Measurements from ENCODE around the gene PAQR6. TPM values are rescaled to one million over a fixed set of nuclear protein-coding genes. Genes with fewer than 3 reads are reported as not detected.
A peak's percentile ranks its signal among the peaks of the same experiment; 100 is the strongest.

The PAQR6 gene
- total RNA-seq, 2 experiments from 2014 or later, result 5.0 to 6.1 TPM

DNA sequence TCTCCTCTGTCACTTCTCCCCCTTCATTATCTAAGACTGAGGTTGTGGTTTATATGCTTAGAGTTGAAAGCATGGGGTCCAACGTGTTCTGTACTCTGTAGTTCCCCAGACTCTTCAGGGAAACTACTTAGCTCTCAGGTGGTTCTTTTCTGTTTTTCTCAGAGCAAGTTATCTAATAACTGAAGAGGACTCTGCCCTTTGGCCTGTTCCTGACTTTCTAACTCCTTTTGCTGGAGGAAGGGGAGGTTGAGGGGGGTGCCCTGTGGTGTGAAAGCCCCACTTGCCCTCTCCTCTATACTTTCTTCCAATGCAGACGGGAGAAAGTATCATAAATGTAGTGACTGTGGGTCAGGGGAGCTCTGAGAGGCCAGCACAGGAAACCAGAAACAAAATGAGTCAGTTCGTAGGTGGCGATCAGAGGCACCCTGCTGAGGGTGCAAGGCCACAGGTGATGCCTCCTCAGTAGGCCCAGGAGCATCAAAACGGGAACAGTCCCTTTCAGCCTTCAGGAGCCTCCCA is 49.0 kb downstream of the PAQR6 start:
- Mint-ChIP-seq H3K4me3 (peak overlapping the region; percentile 40), H3K9me3 (ENCODE audit: low read depth) (no peaks in the 10 kb centered on the region), H3K27me3 (no peaks in the 10 kb centered on the region), H3K4me1 (peaks cover 64% of the 10 kb centered on the region), H3K36me3 (peaks cover 33% of the 10 kb centered on the region), H3K27ac (peak overlapping the region; percentile 88)
- DNase-seq, result peak; percentile 63
- CTCF ChIA-PET, result interaction anchor here (0.9 to 5.2 kb wide), 10 partner anchors 14 to 133 kb away, joined by 3 to 47 read pairs (median 4); partner anchors contain the start of genes PMF1 and SMG5
- ATAC-seq, result peak; percentile 73

DNA sequence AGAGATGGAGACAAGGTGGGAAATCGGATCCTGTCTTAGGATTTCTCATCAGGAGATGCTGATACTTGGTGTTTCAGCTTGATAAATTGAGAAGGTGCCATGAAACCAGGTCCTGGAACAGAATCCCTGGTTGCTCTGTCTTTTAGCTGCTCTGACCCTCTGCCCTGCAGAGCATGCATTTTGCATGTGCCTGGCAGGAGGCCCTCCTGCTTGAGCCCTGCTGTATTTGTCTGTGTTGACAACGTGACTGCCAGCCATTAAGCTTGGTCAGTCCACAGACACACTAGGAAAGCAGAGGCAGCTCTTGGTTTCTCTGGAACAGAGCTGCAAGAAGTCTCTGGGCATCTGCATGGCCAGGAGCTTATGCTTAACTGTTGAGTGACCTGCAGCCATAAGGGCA is 51.4 kb downstream of the PAQR6 start:
- CTCF ChIA-PET, result interaction anchor here (0.5 to 5.2 kb wide), 4 partner anchors 14 to 854 kb away, joined by 3 to 47 read pairs (median 8); partner anchors contain the start of gene PMF1
- Mint-ChIP-seq H3K27ac (peak overlapping the region; percentile 51), H3K4me3 (no peak overlapping the region), H3K36me3 (peaks cover 34% of the 10 kb centered on the region), H3K9me3 (ENCODE audit: low read depth) (no peaks in the 10 kb centered on the region), H3K27me3 (no peaks in the 10 kb centered on the region), H3K4me1 (peaks cover 75% of the 10 kb centered on the region)
- DNase-seq (no peak), ATAC-seq (no peak)

DNA sequence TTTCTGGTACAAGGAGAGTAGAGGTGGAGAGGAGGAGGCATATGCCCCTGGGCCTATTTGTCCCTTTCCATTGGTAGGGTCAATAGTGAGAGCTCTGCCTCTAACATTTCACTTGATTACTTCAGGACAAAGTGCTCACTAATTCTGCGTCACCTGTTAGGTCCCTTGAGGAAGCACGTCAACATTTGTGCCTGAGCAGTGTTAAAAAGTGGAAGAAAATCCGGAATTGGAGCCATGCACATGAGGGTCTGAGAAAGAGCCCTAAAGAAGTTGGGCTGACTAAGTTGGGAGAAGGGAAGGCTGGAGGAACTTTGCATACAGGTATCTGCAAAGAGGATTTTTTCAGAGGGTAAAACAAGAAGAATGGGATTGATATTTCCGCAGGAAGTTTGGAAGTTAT is 52.0 kb downstream of the PAQR6 start:
- Mint-ChIP-seq H3K27ac (peak overlapping the region; percentile 14), H3K9me3 (ENCODE audit: low read depth) (no peaks in the 10 kb centered on the region), H3K4me3 (peak overlapping the region; percentile 30), H3K4me1 (peaks cover 75% of the 10 kb centered on the region), H3K36me3 (peaks cover 34% of the 10 kb centered on the region), H3K27me3 (no peaks in the 10 kb centered on the region)
- DNase-seq (no peak), ATAC-seq (no peak)
- CTCF ChIA-PET, result interaction anchor here (5.2 kb wide), 1 partner anchor 29 kb away, joined by 47 read pairs; no protein-coding TSS in a partner anchor

DNA sequence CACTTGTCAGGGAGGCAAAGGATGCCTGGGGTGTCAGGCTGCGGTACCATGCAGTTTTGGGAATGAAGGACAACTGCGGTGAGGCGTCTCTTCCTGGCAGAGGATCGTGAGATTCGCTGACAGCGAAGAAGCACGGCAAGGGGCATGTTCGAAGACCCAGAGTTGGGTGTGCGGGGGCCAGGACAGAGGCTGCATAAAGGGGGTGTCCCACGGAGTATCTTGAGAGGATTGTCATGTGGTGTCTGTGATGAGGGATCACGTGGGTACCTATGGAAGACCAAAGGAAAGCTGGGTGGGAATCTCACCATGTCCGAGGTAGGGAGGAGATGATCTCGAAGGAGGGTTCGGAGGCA is 53.6 kb downstream of the PAQR6 start:
- Mint-ChIP-seq H3K36me3 (peaks cover 22% of the 10 kb centered on the region), H3K4me3 (peak overlapping the region; percentile 96), H3K27me3 (no peaks in the 10 kb centered on the region), H3K27ac (peak overlapping the region; percentile 95), H3K4me1 (peaks cover 61% of the 10 kb centered on the region), H3K9me3 (ENCODE audit: low read depth) (no peaks in the 10 kb centered on the region)
- ATAC-seq, result peak; percentile 4
- CTCF ChIA-PET, result interaction anchor here (1.0 to 3.4 kb wide), 6 partner anchors 9 to 53 kb away, joined by 3 to 26 read pairs (median 4); partner anchors contain the start of gene PMF1
- no peak for DNase-seq

DNA sequence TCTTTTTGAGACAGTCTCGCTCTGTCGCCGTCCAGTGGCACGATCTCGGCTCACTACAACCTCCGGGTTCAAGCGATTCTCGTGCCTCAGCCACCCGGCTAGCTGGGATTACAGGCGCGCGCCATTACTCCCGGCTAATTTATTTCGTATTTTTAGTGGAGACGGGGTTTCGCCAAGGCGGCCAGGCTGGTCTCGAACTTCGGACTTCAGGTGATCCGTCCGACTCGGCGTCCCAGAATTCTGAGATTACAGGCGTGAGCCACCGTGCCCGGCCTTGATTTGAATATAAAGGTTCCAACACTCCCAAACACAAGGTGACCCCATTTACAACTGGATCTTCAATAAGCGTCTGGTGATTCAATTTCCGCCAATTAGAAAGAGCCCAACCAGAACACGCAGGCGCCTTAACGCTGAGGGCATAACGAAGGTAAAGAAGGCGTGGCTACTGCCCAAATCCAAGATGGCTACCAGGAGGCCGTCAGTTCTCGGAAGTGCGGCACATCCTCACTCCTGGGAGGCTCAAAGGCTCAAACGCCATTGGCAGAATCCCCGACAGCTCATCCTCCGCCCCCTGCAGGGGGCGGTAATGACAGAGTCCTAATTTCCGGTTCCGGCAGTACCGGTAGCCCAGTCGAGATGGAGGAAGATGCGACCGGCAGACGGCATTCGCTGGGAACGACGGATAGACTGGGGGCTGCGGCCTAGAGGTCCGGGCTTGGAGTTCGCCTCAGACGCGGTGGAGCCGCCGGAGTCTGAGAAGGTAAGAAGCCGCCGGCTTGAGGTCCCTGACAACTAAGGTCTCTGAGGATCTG is 54.2 kb downstream of the PAQR6 start, which contains the start of gene SLC25A44:
SLC25A44 (plus strand) TSS at position 617 of the 812 bp plus-strand sequence. CDS start 5,744 bp downstream, outside the sequence.
- peaks cover 3% of the 10 kb centered on the region for H3K9me3 Mint-ChIP-seq (ENCODE audit: low read depth)
- peak within 1 kb of the TSS; percentile 95 for H3K27ac Mint-ChIP-seq
- peak within 1 kb of the TSS; percentile 96 for H3K4me3 Mint-ChIP-seq
- CTCF ChIA-PET, result interaction anchor here (1.0 to 3.4 kb wide), 6 partner anchors 9 to 53 kb away, joined by 3 to 26 read pairs (median 4); partner anchors contain the start of gene PMF1
- H3K27me3 Mint-ChIP-seq, result no peaks in the 10 kb centered on the region
- H3K4me1 Mint-ChIP-seq, result peaks cover 55% of the 10 kb centered on the region
- H3K36me3 Mint-ChIP-seq, result peaks cover 19% of the 10 kb centered on the region
- ATAC-seq (peak; percentile 97), DNase-seq (peak; percentile 99)

Other genes with a start within 250 kb of the PAQR6 start
- 100 to 1,000 TPM; 185 to 200 TPM for gene SSR2, start 227.1 kb downstream of the PAQR6 start, total RNA-seq
- 10 to 100 TPM; 40.3 to 44.8 TPM for gene UBQLN4, start 194.3 kb downstream of the PAQR6 start, total RNA-seq
- 10 to 100 TPM; 59.3 to 60.6 TPM for gene LAMTOR2, start 193.3 kb downstream of the PAQR6 start, total RNA-seq
- not detected for gene RAB25, start 186.9 kb downstream of the PAQR6 start, total RNA-seq
- gene MEX3A, start 165.6 kb downstream of the PAQR6 start, total RNA-seq, result under 1 TPM; 0.06 to 0.56 TPM
- 10 to 100 TPM; 37.3 to 41.9 TPM for gene LMNA, start 133.3 kb downstream of the PAQR6 start, total RNA-seq
- gene SEMA4A, start 94.5 kb downstream of the PAQR6 start, total RNA-seq, result 10 to 100 TPM; 14.5 to 30.6 TPM
- gene SLC25A44, start 54.0 kb downstream of the PAQR6 start, total RNA-seq, result 10 to 100 TPM; 41.4 to 48.4 TPM
- gene PMF1, start 35.0 kb downstream of the PAQR6 start, total RNA-seq, result 10 to 100 TPM; 62.8 to 72.5 TPM
- gene BGLAP, start 5.9 kb downstream of the PAQR6 start, total RNA-seq, result 1 to 10 TPM in 1 of 2 experiments, under 1 TPM in 1; 0.93 to 1.0 TPM
- 100 to 1,000 TPM in 1 of 2 experiments, 10 to 100 TPM in 1; 89.4 to 103 TPM for gene SMG5, start 34.8 kb upstream of the PAQR6 start, total RNA-seq
- gene TMEM79, start 36.3 kb upstream of the PAQR6 start, total RNA-seq, result 10 to 100 TPM; 10.1 to 11.6 TPM
- gene GLMP, start 47.6 kb upstream of the PAQR6 start, total RNA-seq, result 10 to 100 TPM; 24.7 to 28.9 TPM
- gene VHLL, start 51.3 kb upstream of the PAQR6 start, total RNA-seq, result not detected
- gene CCT3, start 90.2 kb upstream of the PAQR6 start, total RNA-seq, result 100 to 1,000 TPM; 253 to 361 TPM
- gene TSACC, start 90.5 kb upstream of the PAQR6 start, total RNA-seq, result not detected
- not detected for gene RHBG, start 121.2 kb upstream of the PAQR6 start, total RNA-seq

All from activated CD8-positive, alpha-beta memory T cell treated with anti-CD3 and anti-CD28 coated beads, Interleukin-2, amount 10 ng/mL, durations not matched to agents 7 days and 5 days (primary cell).